Ishikawa (cell line): ENCODE data around the gene BLID.

Source experiments
- CEBPB ChIP-seq: IDR thresholded peaks from 2 replicates; pipeline ENCODE4 v1.6.1; 2012
- CREB1 ChIP-seq: IDR thresholded peaks from 2 replicates; pipeline ENCODE4 v1.6.1; 2012; ENCODE audit warnings: low read depth
- EP300 ChIP-seq: IDR thresholded peaks from 2 replicates; pipeline ENCODE4 v1.6.1; 2012; ENCODE audit warnings: borderline replicate concordance
- FOXM1 ChIP-seq: IDR thresholded peaks from 2 replicates; pipeline ENCODE4 v1.6.1; 2012; ENCODE audit warnings: low read depth, borderline replicate concordance
- MAX ChIP-seq: IDR thresholded peaks from 2 replicates; pipeline ENCODE4 v1.6.1; 2012
- NFIC ChIP-seq: IDR thresholded peaks from 2 replicates; pipeline ENCODE4 v1.6.1; 2012
- RAD21 ChIP-seq: IDR thresholded peaks from 2 replicates; pipeline ENCODE4 v1.6.1; 2012; ENCODE audit warnings: low read depth
- REST ChIP-seq: IDR thresholded peaks from 2 replicates; pipeline ENCODE4 v1.6.1; 2012; ENCODE audit warnings: low read depth, mild to moderate bottlenecking
- TAF1 ChIP-seq: IDR thresholded peaks from 2 replicates; pipeline ENCODE4 v1.6.1; 2012; ENCODE audit warnings: low read depth, mild to moderate bottlenecking
- TCF12 ChIP-seq: IDR thresholded peaks from 2 replicates; pipeline ENCODE4 v1.6.1; 2012; ENCODE audit warnings: low read depth
- TEAD4 ChIP-seq: IDR thresholded peaks from 2 replicates; pipeline ENCODE4 v1.6.1; 2012
- USF1 ChIP-seq: IDR thresholded peaks from 2 replicates; pipeline ENCODE4 v1.6.1; 2012
- YY1 ChIP-seq: IDR thresholded peaks from 2 replicates; pipeline ENCODE4 v1.6.1; 2012; ENCODE audit warnings: low read depth
- ZBTB7A ChIP-seq: IDR thresholded peaks from 2 replicates; pipeline ENCODE4 v1.6.1; 2012; ENCODE audit warnings: low read depth

The BLID gene

GRCh38 chr11:122115524-122116379 lies at the start of gene BLID:
TSS of gene BLID (minus strand) at chr11:122116215. CDS start at chr11:122115922, 293 bp downstream.
- TF ChIP-seq RAD21 (peak; percentile 39; the same call in 1 of the 2 replicates), EP300 (no peak)

GRCh38 chr11:122163053-122163819 lies 47.2 kb upstream of the BLID start:
- TF ChIP-seq FOXM1, result no peak
- TF ChIP-seq REST, result no peak
- no peak for TF ChIP-seq USF1
- TF ChIP-seq YY1, result no peak
- no peak for TF ChIP-seq TEAD4
- TF ChIP-seq NFIC, result no peak
- TF ChIP-seq TCF12, result no peak
- TF ChIP-seq ZBTB7A, result no peak
- no peak for TF ChIP-seq MAX
- no peak for TF ChIP-seq CEBPB

- TF ChIP-seq USF1, result no peak
Observed at GRCh38 chr11:122162095-122162494, 46.1 kb upstream of the BLID start.

- TF ChIP-seq CREB1 (no peak), TAF1 (no peak), YY1 (no peak), RAD21 (no peak), REST (no peak), FOXM1 (no peak), MAX (no peak), USF1 (no peak), ZBTB7A (no peak), NFIC (no peak), TCF12 (no peak)
Observed at GRCh38 chr11:122160841-122161590, 45.0 kb upstream of the BLID start.

- TF ChIP-seq YY1, result no peak
- TF ChIP-seq TCF12, result no peak
- no peak for TF ChIP-seq ZBTB7A
- TF ChIP-seq USF1, result no peak
- no peak for TF ChIP-seq RAD21
- no peak for TF ChIP-seq MAX
Observed at GRCh38 chr11:122159861-122160260, 43.8 kb upstream of the BLID start.
